Esophagus muscularis mucosa (tissue), 4 donors: ENCODE measurements around the gene HSPA4. TPM values are rescaled to one million over a fixed set of nuclear protein-coding genes. Genes with fewer than 3 reads are reported as not detected.

ENCODE experiments used
- DNase-seq: peaks from one replicate; pipeline ENCODE4 v3.0.0-alpha.2; 2017; ENCODE audit errors: extremely low spot score
- H3K27ac ChIP-seq, 4 donors: fragments of 200-600 bp; sonication (generic); replicated peaks in 1 of 4; 1 replicate in 3 of 4; 2 replicates in 1 of 4; pipeline ENCODE4 v1.5.1; 2016 to 2019; ENCODE audit warnings: mild to moderate bottlenecking in 1 of 4
- H3K27me3 ChIP-seq, 4 donors: fragments of 200-600 bp; sonication (generic); one replicate each; pipeline versions ENCODE4 v1.5.1 to v1.6.0; 2016 to 2019
- H3K36me3 ChIP-seq, 4 donors: fragments of 200-600 bp; sonication (generic); one replicate each; pipeline ENCODE4 v1.5.1; 2016 to 2019
- H3K4me1 ChIP-seq, 4 donors: fragments of 200-600 bp; sonication (generic); one replicate each; pipeline ENCODE4 v1.5.1; 2016 to 2019
- H3K4me3 ChIP-seq, 4 donors: fragments of 200-600 bp; sonication (generic); 1 replicate in 2 of 4; 2 replicates in 2 of 4; pipeline ENCODE4 v1.5.1; 2016 to 2019; ENCODE audit warnings: mild to moderate bottlenecking in 4 of 4, moderate library complexity in 1 of 4
- H3K9me3 ChIP-seq, 4 donors: fragments of 200-600 bp; sonication (generic); 1 replicate in 3 of 4; 2 replicates in 1 of 4; pipeline ENCODE4 v1.5.1; 2016 to 2019
- EP300 ChIP-seq: sonication (generic); formaldehyde crosslinking; IDR thresholded peaks from one replicate; pipeline ENCODE4 v1.6.1; 2017; ENCODE audit warnings: antibody characterized with exemption
- POLR2A ChIP-seq: fragments of 450-650 bp; IDR thresholded peaks from one replicate; pipeline ENCODE4 v1.6.1; 2017; ENCODE audit warnings: antibody characterized with exemption, moderate library complexity, mild to moderate bottlenecking, low read depth
- POLR2AphosphoS5 ChIP-seq, 2 donors: sonication (generic); formaldehyde crosslinking; IDR thresholded peaks; one replicate each; pipeline ENCODE4 v1.6.1; 2017; ENCODE audit warnings: antibody characterized with exemption in 2 of 2
- WGBS: methylation state at CpG from one replicate; pipeline ENCODE4 v1.1.5; 2018; 5-methylcytosine and 5-hydroxymethylcytosine counted together
- intact Hi-C: fragments of 100-400 bp; cut with DNase I; formaldehyde crosslinking; loops from one replicate; pipeline ENCODE4 v1.15.1; 2023
- total RNA-seq, 4 donors: library from RNA; depleted of rRNA; stranded (reverse); fragments of >200 nt; gene quantifications; one replicate each; pipeline versions ENCODE4 v1.1.0 to v1.2.1, GENCODE V29; 2016
- TF ChIP-seq, protein P1 (sequence below), 3 experiments: fragments of 200-600 bp in 2 of 3; fragments of 450-650 bp in 1 of 3; sonication (generic) in 2 of 3; IDR thresholded peaks; one replicate each; pipeline ENCODE4 v1.5.1; 2017 to 2019; ENCODE audit warnings: antibody characterized with exemption in 3 of 3, mild to moderate bottlenecking in 2 of 3, moderate library complexity in 1 of 3

Gene HSPA4
- total RNA-seq, 4 donors from 2014 or later, result 54.1 to 65.2 (median 55.3) TPM

DNA sequence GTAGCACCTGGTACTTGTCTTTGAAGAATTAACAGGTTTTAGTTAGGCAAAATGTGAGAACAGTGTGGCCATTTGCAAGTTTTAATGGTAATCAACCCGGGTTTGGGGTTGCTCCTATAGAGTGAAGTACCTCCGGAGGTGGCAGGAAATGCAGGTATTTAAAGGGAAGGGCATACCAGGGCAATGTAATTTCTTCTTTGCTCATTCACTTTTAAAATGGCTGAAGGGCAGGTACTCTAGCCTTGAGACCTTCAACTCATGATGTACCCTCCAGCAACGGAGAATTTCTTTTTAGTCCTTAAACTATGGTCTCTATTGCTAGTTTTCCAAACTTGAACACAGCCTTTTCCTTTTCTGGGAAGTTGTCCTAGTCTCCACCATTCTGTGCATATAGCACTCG is 1.3 kb upstream of the HSPA4 start:
- Histone ChIP-seq H3K27ac (peak overlapping the region; percentile 95 to 99 (median 98)), H3K4me1 (peaks cover 36 to 59% (median 55%) of the 10 kb centered on the region in 4 donors), H3K4me3 (peak overlapping the region in 2 of 4 donors; percentile 82 to 99), H3K9me3 (no peaks in the 10 kb centered on the region), H3K27me3 (no peaks in the 10 kb centered on the region), H3K36me3 (no peaks in the 10 kb centered on the region)
- WGBS, result 38% methylated on average over 4 of the region's 4 CpGs
- TF ChIP-seq POLR2A (no peak), EP300 (no peak)
- TF ChIP-seq, protein P1, sequence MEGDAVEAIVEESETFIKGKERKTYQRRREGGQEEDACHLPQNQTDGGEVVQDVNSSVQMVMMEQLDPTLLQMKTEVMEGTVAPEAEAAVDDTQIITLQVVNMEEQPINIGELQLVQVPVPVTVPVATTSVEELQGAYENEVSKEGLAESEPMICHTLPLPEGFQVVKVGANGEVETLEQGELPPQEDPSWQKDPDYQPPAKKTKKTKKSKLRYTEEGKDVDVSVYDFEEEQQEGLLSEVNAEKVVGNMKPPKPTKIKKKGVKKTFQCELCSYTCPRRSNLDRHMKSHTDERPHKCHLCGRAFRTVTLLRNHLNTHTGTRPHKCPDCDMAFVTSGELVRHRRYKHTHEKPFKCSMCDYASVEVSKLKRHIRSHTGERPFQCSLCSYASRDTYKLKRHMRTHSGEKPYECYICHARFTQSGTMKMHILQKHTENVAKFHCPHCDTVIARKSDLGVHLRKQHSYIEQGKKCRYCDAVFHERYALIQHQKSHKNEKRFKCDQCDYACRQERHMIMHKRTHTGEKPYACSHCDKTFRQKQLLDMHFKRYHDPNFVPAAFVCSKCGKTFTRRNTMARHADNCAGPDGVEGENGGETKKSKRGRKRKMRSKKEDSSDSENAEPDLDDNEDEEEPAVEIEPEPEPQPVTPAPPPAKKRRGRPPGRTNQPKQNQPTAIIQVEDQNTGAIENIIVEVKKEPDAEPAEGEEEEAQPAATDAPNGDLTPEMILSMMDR (IDR thresholded peaks at IDR 0.05), result no peak
- intact Hi-C loops, result loop anchor here (5.0 kb wide), 1 partner anchor 88 kb away; the partner anchor contains the start of gene AFF4
- no peak for DNase-seq

DNA sequence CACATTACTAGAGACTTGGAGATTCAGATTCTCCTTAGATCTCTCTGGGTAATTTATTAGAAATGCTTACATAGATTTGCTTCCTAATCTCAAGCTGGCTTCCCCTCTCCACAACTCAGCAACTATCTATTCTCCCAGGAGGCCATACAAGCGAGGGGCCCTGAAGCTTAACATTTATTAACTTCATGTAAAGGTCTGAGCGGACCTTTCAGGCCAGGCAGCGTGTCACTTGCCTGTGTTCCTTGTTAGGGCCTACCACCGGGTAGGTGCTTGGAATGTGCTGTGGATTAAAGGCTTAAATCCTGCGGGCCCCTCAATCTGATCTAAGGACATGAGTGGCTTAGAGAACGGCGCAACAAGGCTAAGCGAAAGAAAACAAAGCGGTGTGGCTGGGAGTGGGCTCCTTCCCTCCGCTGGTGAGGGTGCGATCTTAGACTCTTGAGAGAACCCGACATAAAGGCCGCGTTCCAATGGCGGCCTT is 712 bp upstream of the HSPA4 start:
- H3K4me3 ChIP-seq, result peak overlapping the region; percentile 68 to 99 (median 87)
- no peak for TF ChIP-seq EP300
- TF ChIP-seq POLR2A, result no peak
- no peak for TF ChIP-seq POLR2AphosphoS5 (IDR thresholded peaks at IDR 0.05)
- TF ChIP-seq, protein P1 (IDR thresholded peaks at IDR 0.05), result no peak
- WGBS, result 3% methylated on average over 8 of the region's 15 CpGs
- intact Hi-C loops, result loop anchor here (5.0 kb wide), 1 partner anchor 89 kb away; the partner anchor contains the start of gene AFF4
- peaks cover 36 to 65% (median 57%) of the 10 kb centered on the region in 4 donors for H3K4me1 ChIP-seq
- H3K9me3 ChIP-seq, result no peaks in the 10 kb centered on the region
- H3K36me3 ChIP-seq, result no peaks in the 10 kb centered on the region
- no peak for DNase-seq
- H3K27ac ChIP-seq, result peak overlapping the region; percentile 95 to 99 (median 98)
- no peaks in the 10 kb centered on the region for H3K27me3 ChIP-seq

DNA sequence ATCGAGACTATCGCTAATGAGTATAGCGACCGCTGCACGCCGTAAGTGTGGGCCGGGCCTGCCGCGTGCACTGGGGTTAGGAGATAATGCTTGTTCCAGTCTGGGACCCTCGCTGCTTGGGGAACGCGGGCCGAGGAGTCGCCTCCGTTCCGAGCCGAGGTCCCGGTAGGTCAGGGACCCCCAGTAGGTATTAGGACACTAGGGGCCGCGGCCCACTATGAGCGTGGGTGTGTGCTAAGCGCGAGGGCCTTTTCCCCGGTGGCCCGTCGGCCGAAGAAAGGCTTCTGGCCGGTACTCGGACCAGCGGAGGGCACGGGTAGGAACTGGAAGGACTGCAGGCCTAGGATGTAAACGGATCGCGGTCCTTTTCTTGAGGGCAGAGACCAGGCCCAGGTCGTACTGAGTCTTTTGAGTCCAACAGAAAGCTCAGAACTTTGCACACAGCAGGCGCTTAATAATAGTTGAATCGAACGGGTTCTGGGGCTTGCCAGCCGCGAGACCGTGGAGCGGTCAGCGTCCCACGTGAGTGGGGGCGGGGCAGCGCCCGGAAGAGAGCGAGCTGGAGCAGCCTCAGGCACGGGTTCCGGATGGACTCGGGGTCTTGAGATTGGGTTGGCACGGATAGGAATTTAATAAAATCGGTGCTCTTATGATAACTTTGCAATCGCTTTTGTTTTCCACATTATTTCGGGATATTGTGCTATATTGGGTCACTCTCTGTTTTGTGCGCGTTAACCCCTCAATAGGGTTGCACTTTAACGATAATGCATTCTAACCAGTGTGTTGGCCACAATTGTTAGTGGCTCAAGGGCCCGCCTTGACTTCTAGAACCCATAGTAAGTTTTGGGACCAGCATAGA is 733 bp downstream of the HSPA4 start:
- Histone ChIP-seq H3K36me3 (no peaks in the 10 kb centered on the region), H3K27ac (peak overlapping the region; percentile 95 to 99 (median 98)), H3K9me3 (no peaks in the 10 kb centered on the region), H3K27me3 (no peaks in the 10 kb centered on the region), H3K4me1 (peaks cover 36 to 78% (median 62%) of the 10 kb centered on the region in 4 donors), H3K4me3 (peak overlapping the region; percentile 68 to 99 (median 87))
- 2% methylated on average over 24 of the region's 59 CpGs for WGBS
- DNase-seq, result no peak
- intact Hi-C loops, result loop anchor here (5.0 kb wide), 1 partner anchor 90 kb away; the partner anchor contains the start of gene AFF4
- TF ChIP-seq POLR2A (no peak), POLR2AphosphoS5 (IDR thresholded peaks at IDR 0.05) (peak in 1 of 2 donors; percentile 77), EP300 (no peak)
- TF ChIP-seq, protein P1 (IDR thresholded peaks at IDR 0.05), result no peak

DNA sequence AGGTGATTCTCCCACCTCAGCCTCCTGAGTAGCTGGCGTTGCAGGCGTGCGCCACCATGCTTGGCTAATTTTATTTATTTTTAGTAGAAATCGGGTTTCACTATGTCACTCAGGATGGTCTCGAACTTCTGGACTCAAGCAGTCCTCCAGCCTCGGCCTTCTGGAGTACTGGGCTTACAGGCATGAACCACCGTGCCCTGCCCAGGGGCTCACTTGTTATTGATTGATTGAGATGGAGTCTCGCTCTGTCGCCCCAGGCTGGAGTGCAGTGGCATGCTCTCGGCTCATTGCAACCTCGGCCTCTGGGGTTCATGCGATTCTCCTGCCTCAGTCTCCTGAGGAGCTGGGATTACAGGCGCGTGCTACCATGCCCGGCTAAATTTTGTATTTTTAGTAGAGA is 1.6 kb downstream of the HSPA4 start:
- 93% methylated on average over 11 of the region's 15 CpGs for WGBS
- Histone ChIP-seq H3K36me3 (no peaks in the 10 kb centered on the region), H3K4me3 (peak overlapping the region; percentile 68 to 99 (median 87)), H3K4me1 (peaks cover 34 to 78% (median 64%) of the 10 kb centered on the region in 4 donors), H3K9me3 (no peaks in the 10 kb centered on the region), H3K27ac (peak overlapping the region in 1 of 4 donors; percentile 99), H3K27me3 (no peaks in the 10 kb centered on the region)
- no peak for DNase-seq
- TF ChIP-seq POLR2AphosphoS5 (IDR thresholded peaks at IDR 0.05), result no peak
- TF ChIP-seq POLR2A, result no peak
- TF ChIP-seq EP300, result no peak
- TF ChIP-seq, protein P1 (IDR thresholded peaks at IDR 0.05), result no peak
- intact Hi-C loops, result loop anchor here (5.0 kb wide), 1 partner anchor 91 kb away; the partner anchor contains the start of gene AFF4
